ENCODE data around the gene MUC22.
"Not testable (repeated sequence)": the region's sequence is repeated elsewhere in the genome, so short reads cannot be mapped to it uniquely, and the experiment has no call there.

Gene MUC22

GRCh38 chr6:31063906-31064435 is 53.7 kb downstream of the MUC22 start:
- no peak for TF ChIP-seq CTCF (IDR thresholded peaks at IDR 0.05; ENCODE audit: low read depth, low read length, missing control alignments)
- H3K4me3 ChIP-seq (ENCODE audit: low read depth, low read length): no peak overlapping the region
- no peak for DNase-seq (ENCODE audit: low read depth)

GRCh38 chr6:31065556-31065955 is 55.3 kb downstream of the MUC22 start:
- H3K4me3 ChIP-seq (ENCODE audit: low read depth, low read length): no peak overlapping the region
- TF ChIP-seq CTCF (IDR thresholded peaks at IDR 0.05; ENCODE audit: low read depth, low read length, missing control alignments): no peak
- DNase-seq (ENCODE audit: low read depth): no peak

- not testable (repeated sequence) for DNase-seq (ENCODE audit: low read depth); H3K4me3 ChIP-seq (ENCODE audit: low read depth, low read length)
Measured at GRCh38 chr6:31067028-31067427, 56.8 kb downstream of the MUC22 start.

GRCh38 chr6:31067891-31068668 is 57.8 kb downstream of the MUC22 start:
- not testable (repeated sequence) for H3K4me3 ChIP-seq (ENCODE audit: low read depth, low read length); DNase-seq (ENCODE audit: low read depth)

GRCh38 chr6:31068669-31069340 is 58.5 kb downstream of the MUC22 start:
- DNase-seq (ENCODE audit: low read depth): peak; percentile 36
- peak; percentile 96 for TF ChIP-seq CTCF (IDR thresholded peaks at IDR 0.05; ENCODE audit: low read depth, low read length, missing control alignments)

GRCh38 chr6:31070711-31071197 is 60.5 kb downstream of the MUC22 start:
- peak; percentile 46 for TF ChIP-seq CTCF (IDR thresholded peaks at IDR 0.05; ENCODE audit: low read depth, low read length, missing control alignments)
- H3K4me3 ChIP-seq (ENCODE audit: low read depth, low read length): no peak overlapping the region
- DNase-seq (ENCODE audit: low read depth): no peak

More at GRCh38 chr6:31068669-31069340, 58.5 kb downstream of the MUC22 start:
- H3K4me3 ChIP-seq (ENCODE audit: low read depth, low read length): no peak overlapping the region

GRCh38 chr6:31074401-31074800 is 64.1 kb downstream of the MUC22 start:
- no peak for TF ChIP-seq CTCF (IDR thresholded peaks at IDR 0.05; ENCODE audit: low read depth, low read length, missing control alignments)
- DNase-seq (ENCODE audit: low read depth): no peak

More at GRCh38 chr6:31074401-31074800, 64.1 kb downstream of the MUC22 start:
- no peak overlapping the region for H3K4me3 ChIP-seq (ENCODE audit: low read depth, low read length)

Measured in GM12864 (cell line).